GM23338 (cell line): ENCODE data around the gene SYT5. TPM values are rescaled to one million over a fixed set of nuclear protein-coding genes. Genes with fewer than 3 reads are reported as not detected.
"Not testable (repeated sequence)": the region's sequence is repeated elsewhere in the genome, so short reads cannot be mapped to it uniquely, and the experiment has no call there.

Experiments
- ATAC-seq: fragments of 200-7000 bp; cut with Tn5 transposase; 3 replicates; pipeline ENCODE4 v1.9.1; 2020
- DNase-seq: peaks from one replicate; pipeline ENCODE4 v3.0.0-alpha.2; 2015; ENCODE audit warnings: low spot score
- H2AFZ ChIP-seq: fragments of 200-600 bp; sonication (generic); 2 replicates; pipeline ENCODE4 v1.8.0; 2016; ENCODE audit warnings: antibody characterized with exemption, mild to moderate bottlenecking, moderate library complexity
- H3F3A ChIP-seq: fragments of 200-600 bp; sonication (generic); replicated peaks from 2 replicates; pipeline ENCODE4 v1.8.0; 2017; ENCODE audit warnings: antibody characterized with exemption, mixed run types, low read depth
- H3K27ac ChIP-seq: fragments of 200-600 bp; sonication (generic); 2 replicates; pipeline ENCODE4 v1.6.1; 2016; ENCODE audit warnings: low read depth
- H3K27me3 ChIP-seq: fragments of 200-600 bp; sonication (generic); 2 replicates; pipeline ENCODE4 v1.8.0; 2016; ENCODE audit warnings: mild to moderate bottlenecking, mixed run types, moderate library complexity; ENCODE audit not compliant: insufficient read depth
- H3K36me3 ChIP-seq: fragments of 200-600 bp; sonication (generic); 2 replicates; pipeline ENCODE4 v1.8.0; 2016; ENCODE audit warnings: mild to moderate bottlenecking; ENCODE audit not compliant: insufficient read depth
- H3K4me1 ChIP-seq: fragments of 200-600 bp; sonication (generic); 2 replicates; pipeline ENCODE4 v1.8.0; 2016; ENCODE audit warnings: mild to moderate bottlenecking, moderate library complexity; ENCODE audit not compliant: insufficient read depth
- H3K4me2 ChIP-seq: fragments of 200-600 bp; sonication (generic); 2 replicates; pipeline ENCODE4 v1.7.1; 2017; ENCODE audit warnings: mixed run types
- H3K4me3 ChIP-seq: fragments of 200-600 bp; sonication (generic); 2 replicates; pipeline ENCODE4 v1.6.1; 2016; ENCODE audit warnings: mixed run types
- H3K79me2 ChIP-seq: fragments of 200-600 bp; sonication (generic); replicated peaks from 2 replicates; pipeline ENCODE4 v1.8.0; 2017; ENCODE audit warnings: mild to moderate bottlenecking; ENCODE audit not compliant: insufficient read depth
- H3K9me2 ChIP-seq: fragments of 200-600 bp; sonication (generic); 2 replicates; pipeline ENCODE4 v1.8.0; 2017; ENCODE audit not compliant: insufficient read depth
- H4K20me1 ChIP-seq: fragments of 200-600 bp; sonication (generic); replicated peaks from 2 replicates; pipeline ENCODE4 v1.8.0; 2017; ENCODE audit warnings: mild to moderate bottlenecking; ENCODE audit not compliant: insufficient read depth
- H3K27ac Mint-ChIP-seq: 2 replicates; pipeline ENCODE4 v1.8.0; 2020; ENCODE audit warnings: inconsistent platforms, mild to moderate bottlenecking, moderate library complexity, mixed read lengths
- H3K27me3 Mint-ChIP-seq: 3 replicates; pipeline ENCODE4 v1.8.0; 2022; ENCODE audit warnings: low read depth, mild to moderate bottlenecking, moderate library complexity, mixed read lengths, inconsistent platforms; ENCODE audit not compliant: insufficient read depth, poor library complexity
- H3K36me3 Mint-ChIP-seq: 3 replicates; pipeline ENCODE4 v1.8.0; 2021; ENCODE audit warnings: low read depth, mild to moderate bottlenecking, inconsistent platforms, moderate library complexity, mixed read lengths
- H3K4me1 Mint-ChIP-seq: 3 replicates; pipeline ENCODE4 v1.8.0; 2020; ENCODE audit warnings: mild to moderate bottlenecking, inconsistent platforms, mixed read lengths
- H3K4me3 Mint-ChIP-seq: 3 replicates; pipeline ENCODE4 v1.8.0; 2021; ENCODE audit warnings: moderate library complexity, mild to moderate bottlenecking, inconsistent platforms, mixed read lengths
- H3K9me3 Mint-ChIP-seq: 3 replicates; pipeline ENCODE4 v1.8.0; 2020; ENCODE audit warnings: moderate library complexity, mild to moderate bottlenecking, inconsistent platforms, mixed read lengths
- CREB1 ChIP-seq: fragments of 250-450 bp; sonication (Bioruptor Pico); IDR thresholded peaks from 2 replicates; pipeline ENCODE4 v1.5.0; 2020; ENCODE audit warnings: low read depth, mild to moderate bottlenecking, moderate library complexity
- JUNB ChIP-seq: IDR thresholded peaks from one replicate; pipeline ENCODE4 v1.6.1; 2016; ENCODE audit warnings: antibody characterized with exemption; ENCODE audit not compliant: unreplicated experiment
- NANOG ChIP-seq: IDR thresholded peaks from 2 replicates; pipeline ENCODE4 v1.6.1; 2016; ENCODE audit warnings: antibody characterized with exemption, borderline replicate concordance
- ZNF331 ChIP-seq: fragments of 250-450 bp; sonication (Bioruptor Pico); IDR thresholded peaks from 2 replicates; pipeline ENCODE4 v1.5.0; 2020; ENCODE audit warnings: low read depth, mild to moderate bottlenecking, moderate library complexity
- polyA plus RNA-seq: library from polyadenylated mRNA; unstranded; fragments of >200 nt; fragmentation: Nextera tagmentation; extraction: Ambion mirVana; gene quantifications from 2 replicates; pipeline ENCODE4 v1.2.1, GENCODE V29; 2016
- total RNA-seq: library from RNA; depleted of rRNA; stranded (reverse); fragments of >200 nt; shearing (Covaris generic); gene quantifications from 2 replicates; pipeline ENCODE4 v1.2.3, GENCODE V29; 2014
- TF ChIP-seq, protein P1 (sequence below): IDR thresholded peaks from 2 replicates; pipeline ENCODE4 v1.6.1; 2016; ENCODE audit warnings: antibody characterized with exemption
- TF ChIP-seq, protein P2 (sequence below): fragments of 250-450 bp; sonication (Bioruptor Pico); IDR thresholded peaks from 2 replicates; pipeline ENCODE4 v1.5.0; 2020; ENCODE audit warnings: mild to moderate bottlenecking, moderate library complexity

The SYT5 gene
- total and polyA plus RNA-seq, 2 experiments from 2014 or later = 2.1 to 4.7 TPM

DNA sequence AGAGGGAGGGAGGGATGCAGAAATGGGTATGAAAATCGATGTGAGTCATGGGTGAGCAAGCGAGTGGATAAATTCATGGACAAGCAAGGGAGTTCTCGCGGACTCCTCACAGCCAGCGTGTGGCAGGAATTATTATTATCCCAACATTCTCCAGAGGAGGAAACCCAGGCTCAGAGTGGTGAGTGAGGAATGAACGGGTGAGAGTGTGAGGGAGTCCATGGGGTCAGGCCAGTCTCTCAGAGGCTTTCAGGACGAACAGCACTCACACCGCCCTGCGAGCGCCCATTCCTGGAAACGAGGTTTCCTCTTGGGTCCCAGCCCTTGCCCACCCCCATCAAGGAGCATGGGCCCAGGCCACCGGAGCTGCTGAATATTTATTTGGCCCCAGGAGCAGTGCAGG is 7.3 kb downstream of the SYT5 start:
- H3K36me3 Mint-ChIP-seq = no peaks in the 10 kb centered on the region; the same call in 2 of the 3 replicates
- Histone ChIP-seq H2AFZ (peak overlapping the region; percentile 97), H3K27ac (no peak overlapping the region), H3F3A (peaks cover 12% of the 10 kb centered on the region; the same call in 1 of the 2 replicates), H3K27me3 (peaks cover 75% of the 10 kb centered on the region), H3K4me1 (peaks cover 9% of the 10 kb centered on the region; the same call in 1 of the 2 replicates), H3K9me2 (0 out of 2 replicates have a peak, but pooled peaks cover 3% of the 10 kb centered on the region), H3K79me2 (no peaks in the 10 kb centered on the region), H4K20me1 (no peaks in the 10 kb centered on the region), H3K4me3 (peak overlapping the region; percentile 85), H3K36me3 (no peaks in the 10 kb centered on the region), H3K4me2 (peak overlapping the region; percentile 96)
- H3K27me3 Mint-ChIP-seq = peaks cover 31% of the 10 kb centered on the region
- peak overlapping the region; percentile 77 for H3K4me3 Mint-ChIP-seq
- ATAC-seq = peak; percentile 8
- peaks cover 22% of the 10 kb centered on the region for H3K4me1 Mint-ChIP-seq
- no peak for TF ChIP-seq ZNF331
- TF ChIP-seq, protein P1, sequence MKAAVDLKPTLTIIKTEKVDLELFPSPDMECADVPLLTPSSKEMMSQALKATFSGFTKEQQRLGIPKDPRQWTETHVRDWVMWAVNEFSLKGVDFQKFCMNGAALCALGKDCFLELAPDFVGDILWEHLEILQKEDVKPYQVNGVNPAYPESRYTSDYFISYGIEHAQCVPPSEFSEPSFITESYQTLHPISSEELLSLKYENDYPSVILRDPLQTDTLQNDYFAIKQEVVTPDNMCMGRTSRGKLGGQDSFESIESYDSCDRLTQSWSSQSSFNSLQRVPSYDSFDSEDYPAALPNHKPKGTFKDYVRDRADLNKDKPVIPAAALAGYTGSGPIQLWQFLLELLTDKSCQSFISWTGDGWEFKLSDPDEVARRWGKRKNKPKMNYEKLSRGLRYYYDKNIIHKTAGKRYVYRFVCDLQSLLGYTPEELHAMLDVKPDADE = no peak
- TF ChIP-seq NANOG = no peak
- no peak for TF ChIP-seq CREB1 (CRISPR knock-in tag)
- TF ChIP-seq, protein P2, sequence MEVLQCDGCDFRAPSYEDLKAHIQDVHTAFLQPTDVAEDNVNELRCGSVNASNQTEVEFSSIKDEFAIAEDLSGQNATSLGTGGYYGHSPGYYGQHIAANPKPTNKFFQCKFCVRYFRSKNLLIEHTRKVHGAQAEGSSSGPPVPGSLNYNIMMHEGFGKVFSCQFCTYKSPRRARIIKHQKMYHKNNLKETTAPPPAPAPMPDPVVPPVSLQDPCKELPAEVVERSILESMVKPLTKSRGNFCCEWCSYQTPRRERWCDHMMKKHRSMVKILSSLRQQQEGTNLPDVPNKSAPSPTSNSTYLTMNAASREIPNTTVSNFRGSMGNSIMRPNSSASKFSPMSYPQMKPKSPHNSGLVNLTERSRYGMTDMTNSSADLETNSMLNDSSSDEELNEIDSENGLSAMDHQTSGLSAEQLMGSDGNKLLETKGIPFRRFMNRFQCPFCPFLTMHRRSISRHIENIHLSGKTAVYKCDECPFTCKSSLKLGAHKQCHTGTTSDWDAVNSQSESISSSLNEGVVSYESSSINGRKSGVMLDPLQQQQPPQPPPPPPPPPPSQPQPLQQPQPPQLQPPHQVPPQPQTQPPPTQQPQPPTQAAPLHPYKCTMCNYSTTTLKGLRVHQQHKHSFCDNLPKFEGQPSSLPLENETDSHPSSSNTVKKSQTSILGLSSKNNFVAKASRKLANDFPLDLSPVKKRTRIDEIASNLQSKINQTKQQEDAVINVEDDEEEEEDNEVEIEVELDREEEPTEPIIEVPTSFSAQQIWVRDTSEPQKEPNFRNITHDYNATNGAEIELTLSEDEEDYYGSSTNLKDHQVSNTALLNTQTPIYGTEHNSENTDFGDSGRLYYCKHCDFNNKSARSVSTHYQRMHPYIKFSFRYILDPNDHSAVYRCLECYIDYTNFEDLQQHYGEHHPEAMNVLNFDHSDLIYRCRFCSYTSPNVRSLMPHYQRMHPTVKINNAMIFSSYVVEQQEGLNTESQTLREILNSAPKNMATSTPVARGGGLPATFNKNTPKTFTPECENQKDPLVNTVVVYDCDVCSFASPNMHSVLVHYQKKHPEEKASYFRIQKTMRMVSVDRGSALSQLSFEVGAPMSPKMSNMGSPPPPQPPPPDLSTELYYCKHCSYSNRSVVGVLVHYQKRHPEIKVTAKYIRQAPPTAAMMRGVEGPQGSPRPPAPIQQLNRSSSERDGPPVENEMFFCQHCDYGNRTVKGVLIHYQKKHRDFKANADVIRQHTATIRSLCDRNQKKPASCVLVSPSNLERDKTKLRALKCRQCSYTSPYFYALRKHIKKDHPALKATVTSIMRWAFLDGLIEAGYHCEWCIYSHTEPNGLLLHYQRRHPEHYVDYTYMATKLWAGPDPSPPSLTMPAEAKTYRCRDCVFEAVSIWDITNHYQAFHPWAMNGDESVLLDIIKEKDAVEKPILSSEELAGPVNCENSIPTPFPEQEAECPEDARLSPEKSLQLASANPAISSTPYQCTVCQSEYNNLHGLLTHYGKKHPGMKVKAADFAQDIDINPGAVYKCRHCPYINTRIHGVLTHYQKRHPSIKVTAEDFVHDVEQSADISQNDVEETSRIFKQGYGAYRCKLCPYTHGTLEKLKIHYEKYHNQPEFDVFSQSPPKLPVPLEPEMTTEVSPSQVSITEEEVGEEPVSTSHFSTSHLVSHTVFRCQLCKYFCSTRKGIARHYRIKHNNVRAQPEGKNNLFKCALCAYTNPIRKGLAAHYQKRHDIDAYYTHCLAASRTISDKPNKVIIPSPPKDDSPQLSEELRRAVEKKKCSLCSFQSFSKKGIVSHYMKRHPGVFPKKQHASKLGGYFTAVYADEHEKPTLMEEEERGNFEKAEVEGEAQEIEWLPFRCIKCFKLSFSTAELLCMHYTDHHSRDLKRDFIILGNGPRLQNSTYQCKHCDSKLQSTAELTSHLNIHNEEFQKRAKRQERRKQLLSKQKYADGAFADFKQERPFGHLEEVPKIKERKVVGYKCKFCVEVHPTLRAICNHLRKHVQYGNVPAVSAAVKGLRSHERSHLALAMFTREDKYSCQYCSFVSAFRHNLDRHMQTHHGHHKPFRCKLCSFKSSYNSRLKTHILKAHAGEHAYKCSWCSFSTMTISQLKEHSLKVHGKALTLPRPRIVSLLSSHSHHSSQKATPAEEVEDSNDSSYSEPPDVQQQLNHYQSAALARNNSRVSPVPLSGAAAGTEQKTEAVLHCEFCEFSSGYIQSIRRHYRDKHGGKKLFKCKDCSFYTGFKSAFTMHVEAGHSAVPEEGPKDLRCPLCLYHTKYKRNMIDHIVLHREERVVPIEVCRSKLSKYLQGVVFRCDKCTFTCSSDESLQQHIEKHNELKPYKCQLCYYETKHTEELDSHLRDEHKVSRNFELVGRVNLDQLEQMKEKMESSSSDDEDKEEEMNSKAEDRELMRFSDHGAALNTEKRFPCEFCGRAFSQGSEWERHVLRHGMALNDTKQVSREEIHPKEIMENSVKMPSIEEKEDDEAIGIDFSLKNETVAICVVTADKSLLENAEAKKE (CRISPR knock-in tag) = no peak
- TF ChIP-seq JUNB = no peak
- DNase-seq = no peak
- no peak overlapping the region for H3K27ac Mint-ChIP-seq
- peaks cover 6% of the 10 kb centered on the region; the same call in 2 of the 3 replicates for H3K9me3 Mint-ChIP-seq

DNA sequence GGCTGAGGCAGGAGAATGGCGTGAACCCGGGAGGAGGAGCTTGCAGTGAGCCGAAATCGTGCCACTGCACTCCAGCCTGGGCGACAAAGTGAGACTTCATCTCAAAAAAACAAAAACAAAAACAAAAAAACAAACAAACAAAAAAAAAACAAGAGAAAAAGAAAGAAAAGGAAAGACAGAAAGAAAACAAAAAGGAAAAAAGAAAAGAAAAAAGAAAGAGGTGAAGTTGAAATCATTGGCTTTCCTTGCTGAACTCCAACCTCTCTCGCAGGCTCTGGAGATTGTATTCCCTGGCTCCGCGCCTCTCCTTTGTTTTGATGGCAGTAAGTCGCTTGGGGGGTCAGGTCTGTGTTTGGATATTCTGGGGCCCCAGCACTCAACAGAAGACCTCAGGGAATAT is 7.8 kb downstream of the SYT5 start:
- Mint-ChIP-seq H3K4me1 (peaks cover 22% of the 10 kb centered on the region), H3K4me3 (peak overlapping the region; percentile 77), H3K27me3 (peaks cover 31% of the 10 kb centered on the region)
- not testable (repeated sequence) for H3K4me1 ChIP-seq, H3K27ac Mint-ChIP-seq, H3K9me3 Mint-ChIP-seq, DNase-seq, H3K36me3 Mint-ChIP-seq, H4K20me1 ChIP-seq, H3K27ac ChIP-seq, ATAC-seq, H3K36me3 ChIP-seq, H3K79me2 ChIP-seq, H3K9me2 ChIP-seq
- Histone ChIP-seq H3K4me2 (peak overlapping the region; percentile 96), H3K27me3 (peaks cover 73% of the 10 kb centered on the region), H3K4me3 (peak overlapping the region; percentile 85), H2AFZ (peak overlapping the region; percentile 97), H3F3A (peaks cover 15% of the 10 kb centered on the region; the same call in 1 of the 2 replicates)
